HG02938 (cell line): Measurements from ENCODE around the gene BAG3.

Source experiments
- ATAC-seq: cut with Tn5 transposase; IDR thresholded peaks from one replicate; pipeline ENCODE4 v1.9.1; 2021; ENCODE audit warnings: mild to moderate bottlenecking, moderate library complexity; ENCODE audit not compliant: unreplicated experiment

Gene BAG3

DNA sequence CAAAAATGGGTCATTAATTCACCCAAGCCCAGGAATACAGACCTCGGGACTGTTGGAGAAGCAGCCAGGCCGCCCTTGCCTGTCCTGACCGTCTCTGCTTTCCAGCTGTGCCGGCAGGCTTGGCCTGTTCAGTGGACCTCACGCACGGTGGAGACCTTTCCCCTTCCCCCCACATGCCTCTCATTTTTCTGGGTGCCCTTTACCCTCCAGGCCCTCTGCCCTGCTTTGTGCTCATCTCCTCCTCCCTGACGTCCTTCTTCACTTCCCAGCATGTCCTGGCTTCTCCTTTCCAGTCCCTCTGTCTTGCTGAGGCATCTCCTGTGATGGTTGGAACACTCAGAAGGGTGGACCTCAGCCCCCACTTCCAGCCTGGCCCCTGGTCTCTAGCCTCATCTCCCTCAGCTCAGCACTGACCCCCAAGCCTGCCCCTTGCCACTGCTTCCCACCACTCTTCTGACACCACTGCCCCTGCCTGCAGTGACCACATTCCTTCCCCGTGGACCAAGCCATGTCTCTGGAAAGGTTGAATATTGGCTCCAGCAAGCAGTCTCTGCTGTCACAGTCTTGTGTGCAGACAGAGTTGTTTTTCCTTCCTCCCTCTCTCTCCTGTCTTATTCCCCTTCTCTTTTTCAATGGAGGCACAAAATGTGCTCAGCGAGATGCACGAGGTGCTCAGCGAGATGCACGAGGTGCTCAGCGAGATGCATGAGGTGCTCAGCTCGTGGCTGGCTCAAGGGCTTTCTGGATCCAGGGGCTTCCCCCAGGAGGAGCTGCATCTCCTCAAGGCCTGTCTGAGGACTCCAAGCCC is 14.9 kb downstream of the BAG3 start:
- ATAC-seq = no peak

DNA sequence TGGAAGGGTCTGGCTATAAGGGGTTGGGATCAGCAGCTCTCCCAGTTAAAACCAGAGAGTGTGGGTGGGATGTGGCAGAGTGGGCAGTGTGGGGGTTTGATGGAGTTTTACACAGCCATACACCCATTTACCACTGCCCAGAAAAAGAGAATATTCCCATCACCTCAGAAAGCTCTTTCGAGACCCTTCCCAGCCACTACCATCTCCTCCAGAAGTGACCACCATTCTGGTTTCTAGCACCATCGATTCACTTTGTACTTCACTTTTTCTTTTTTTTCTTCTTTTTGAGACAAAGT is 15.5 kb downstream of the BAG3 start:
- no peak for ATAC-seq

DNA sequence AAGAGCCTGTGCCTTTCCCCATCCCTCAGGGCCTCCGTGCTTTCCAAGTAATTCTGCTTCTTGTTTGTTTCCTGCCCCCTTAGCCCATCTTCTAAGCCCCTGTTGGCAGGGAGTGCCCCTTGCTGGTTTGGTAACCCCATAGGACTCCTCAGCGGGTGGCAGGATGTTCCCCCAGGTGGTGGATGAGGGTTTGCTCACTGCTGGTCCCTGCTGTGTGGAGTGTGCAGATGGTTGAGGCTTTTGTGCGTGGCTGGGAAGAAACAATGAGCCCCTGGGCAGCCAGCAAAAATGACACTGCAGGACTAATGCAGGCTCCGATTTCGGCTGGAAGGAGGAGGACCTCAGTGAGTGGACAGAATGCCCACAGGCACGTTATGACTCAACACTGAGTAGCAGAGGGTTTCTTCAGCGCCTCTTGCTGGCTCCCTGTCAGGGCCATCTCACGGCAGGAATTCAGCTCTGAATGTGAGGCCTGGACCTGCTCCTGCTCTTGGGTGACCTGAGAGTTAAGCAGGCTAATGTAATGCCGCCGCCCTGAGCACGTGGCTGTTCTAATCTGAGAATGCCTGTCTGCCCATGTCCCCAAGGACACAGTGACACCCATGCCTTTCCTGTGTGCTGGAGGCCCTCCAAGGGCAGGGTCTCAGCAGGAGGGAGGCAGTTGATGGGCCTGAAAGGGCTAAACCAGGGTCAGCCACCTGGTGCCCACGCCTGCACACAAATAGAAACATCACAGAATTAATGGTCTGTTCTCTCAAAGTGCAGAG is 16.6 kb downstream of the BAG3 start:
- no peak for ATAC-seq

DNA sequence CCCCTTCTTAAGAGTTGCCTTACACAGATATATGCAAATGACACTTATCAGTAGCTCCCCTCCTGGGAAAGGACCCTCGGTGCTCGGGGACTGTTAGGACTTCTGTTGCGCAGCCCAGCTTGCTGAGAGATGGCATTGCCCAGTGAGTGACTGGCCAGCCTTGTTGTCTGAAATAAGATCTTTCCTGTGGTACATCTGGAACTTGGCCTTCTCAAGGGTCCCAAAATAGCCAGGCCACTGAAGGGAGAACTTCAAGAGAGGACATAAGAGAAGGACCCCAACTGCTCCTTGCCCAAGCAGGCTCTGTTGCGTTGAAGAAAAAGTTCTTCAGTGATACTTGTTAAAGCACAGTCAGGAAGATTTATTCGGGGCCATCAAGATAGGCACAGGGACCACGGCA is 17.3 kb downstream of the BAG3 start:
- no peak for ATAC-seq

DNA sequence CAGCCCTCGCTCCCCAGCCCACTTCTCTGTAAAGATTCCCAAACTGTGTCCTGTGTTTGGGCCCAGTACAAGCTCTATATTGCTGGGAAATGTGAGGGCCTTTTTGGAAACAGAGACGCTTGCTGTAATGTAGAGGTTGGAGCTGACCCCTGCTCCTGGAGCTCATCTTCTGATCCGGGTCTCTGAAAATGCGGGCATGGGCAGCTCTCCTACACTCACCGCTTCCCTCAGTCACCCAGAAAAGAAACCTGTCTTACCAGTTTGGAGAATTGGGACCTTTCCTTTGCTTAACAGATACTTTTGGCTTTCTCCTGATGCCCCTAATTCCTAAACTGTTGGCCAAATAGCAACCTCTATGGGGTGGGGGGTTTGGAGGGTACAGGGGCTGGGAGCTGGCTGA is 18.2 kb downstream of the BAG3 start:
- ATAC-seq = no peak

DNA sequence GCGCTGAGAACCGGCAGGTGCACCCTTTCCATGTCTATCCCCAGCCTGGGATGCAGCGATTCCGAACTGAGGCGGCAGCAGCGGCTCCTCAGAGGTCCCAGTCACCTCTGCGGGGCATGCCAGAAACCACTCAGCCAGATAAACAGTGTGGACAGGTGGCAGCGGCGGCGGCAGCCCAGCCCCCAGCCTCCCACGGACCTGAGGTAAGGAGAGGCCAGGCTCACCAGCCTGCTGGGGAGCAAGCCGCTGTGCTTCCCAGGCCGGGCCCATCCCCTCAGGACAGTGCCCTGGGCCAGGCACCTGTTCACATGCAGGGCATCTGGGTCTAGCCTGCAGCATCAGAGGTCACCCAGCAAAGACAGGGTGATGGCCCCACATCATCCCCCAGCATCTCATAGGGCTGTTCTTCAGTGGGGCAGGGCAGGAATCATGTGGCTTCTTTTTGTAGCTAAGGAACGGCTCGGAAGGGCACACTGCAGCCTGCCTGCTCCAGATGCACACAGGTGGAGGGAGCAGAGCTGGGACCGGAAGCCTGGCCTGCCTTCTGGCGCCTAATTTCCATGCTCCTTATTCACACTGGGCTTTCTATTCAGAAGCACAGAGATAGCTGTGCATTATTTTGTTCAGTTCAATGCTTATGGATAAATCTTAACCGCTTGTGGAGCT is 18.9 kb downstream of the BAG3 start:
- ATAC-seq = no peak

DNA sequence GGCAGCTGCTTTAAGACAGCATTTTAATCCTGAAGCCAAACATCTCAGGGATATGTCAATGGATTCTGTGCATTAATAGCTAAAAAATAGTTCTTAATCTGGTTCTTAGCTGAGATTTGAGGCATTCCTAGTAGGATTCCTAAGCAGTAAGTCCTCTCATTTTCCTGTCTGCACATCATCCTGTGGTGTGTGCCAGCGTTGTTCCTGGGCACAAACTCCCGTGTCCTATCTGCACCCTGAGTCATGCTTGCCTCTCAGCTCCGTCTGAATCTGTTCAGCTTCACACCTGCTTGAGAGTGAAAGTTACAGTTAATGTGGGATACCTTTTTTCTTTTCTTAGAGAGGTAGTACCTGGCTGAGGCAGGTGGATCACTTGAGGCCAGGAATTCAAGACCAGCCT is 19.5 kb downstream of the BAG3 start:
- ATAC-seq = no peak

DNA sequence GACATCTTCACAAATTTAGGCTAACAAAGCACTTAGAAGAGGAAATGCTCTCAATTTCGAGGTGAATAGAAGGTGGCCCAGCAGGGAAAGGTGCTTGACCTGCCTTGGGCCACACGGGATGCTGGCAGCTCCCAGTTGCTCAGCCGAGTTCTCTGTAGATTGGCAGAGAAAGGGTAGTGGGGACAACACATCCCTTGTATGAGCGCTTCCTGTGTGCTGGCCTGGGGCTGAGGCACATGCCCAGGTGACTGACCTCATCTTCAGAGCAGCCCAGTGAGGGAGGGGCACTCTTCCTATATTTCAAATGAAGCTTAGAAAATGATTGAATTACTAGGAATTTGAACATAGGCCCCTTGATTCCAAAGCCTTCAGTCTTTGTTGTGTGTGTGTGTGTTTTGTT is 20.2 kb downstream of the BAG3 start:
- ATAC-seq = no peak

DNA sequence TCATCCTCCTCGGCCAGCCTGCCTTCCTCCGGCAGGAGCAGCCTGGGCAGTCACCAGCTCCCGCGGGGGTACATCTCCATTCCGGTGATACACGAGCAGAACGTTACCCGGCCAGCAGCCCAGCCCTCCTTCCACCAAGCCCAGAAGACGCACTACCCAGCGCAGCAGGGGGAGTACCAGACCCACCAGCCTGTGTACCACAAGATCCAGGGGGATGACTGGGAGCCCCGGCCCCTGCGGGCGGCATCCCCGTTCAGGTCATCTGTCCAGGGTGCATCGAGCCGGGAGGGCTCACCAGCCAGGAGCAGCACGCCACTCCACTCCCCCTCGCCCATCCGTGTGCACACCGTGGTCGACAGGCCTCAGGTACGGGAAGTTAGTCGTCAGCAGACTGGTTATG is 21.1 kb downstream of the BAG3 start:
- no peak for ATAC-seq

DNA sequence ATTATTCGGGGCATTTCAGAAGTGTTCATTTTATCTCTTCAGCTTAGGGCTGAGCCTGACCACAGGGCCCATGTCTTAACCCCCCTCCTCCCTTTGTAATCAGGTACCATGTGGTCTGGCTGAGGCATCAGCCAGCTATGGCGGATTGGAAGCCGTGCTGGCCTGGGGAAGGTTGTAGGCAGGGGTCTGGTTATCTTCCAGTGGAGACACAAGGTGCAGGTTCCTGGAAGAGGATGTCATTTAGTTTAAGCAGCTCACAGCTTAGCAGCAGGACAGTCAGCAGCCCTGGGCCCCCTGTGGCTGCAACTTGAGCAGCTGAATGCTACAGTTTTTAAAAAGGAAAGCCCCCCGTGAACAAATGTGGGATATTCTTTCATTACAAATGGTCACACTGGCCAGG is 22.1 kb downstream of the BAG3 start:
- ATAC-seq = no peak

DNA sequence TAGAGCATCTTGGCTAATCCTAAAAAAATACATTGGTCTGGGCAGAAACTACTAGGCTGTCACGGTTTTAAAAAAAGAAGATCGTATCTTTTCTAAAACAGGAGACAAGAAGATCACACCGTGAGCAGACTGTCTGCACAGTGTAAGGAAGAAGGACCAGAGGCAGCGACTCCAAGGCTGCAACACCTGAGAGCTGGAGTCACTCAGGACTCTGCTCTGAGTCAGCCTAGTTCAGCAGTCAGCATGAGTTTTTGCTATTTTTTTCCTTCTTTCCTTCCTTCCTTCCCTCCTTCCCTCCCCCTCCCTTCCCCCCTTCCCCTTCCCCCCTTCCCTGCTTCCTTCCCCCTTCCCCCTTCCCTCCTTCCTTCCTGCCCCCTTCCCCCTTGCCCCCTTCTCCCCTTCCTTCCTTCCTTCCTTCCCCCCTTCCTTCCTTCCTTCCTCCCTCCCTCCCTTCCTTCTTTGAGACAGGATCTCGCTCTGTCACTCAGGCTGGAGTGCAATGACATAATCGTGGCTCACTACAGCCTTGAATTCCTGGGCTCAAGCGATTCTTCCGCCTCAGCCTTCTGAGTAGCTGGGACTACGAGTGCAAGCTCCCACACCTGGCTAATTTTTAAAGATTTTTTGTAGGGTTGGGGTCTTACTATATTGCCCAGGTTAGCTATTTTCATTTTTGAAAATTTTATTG is 24.4 kb downstream of the BAG3 start:
- ATAC-seq = no peak

DNA sequence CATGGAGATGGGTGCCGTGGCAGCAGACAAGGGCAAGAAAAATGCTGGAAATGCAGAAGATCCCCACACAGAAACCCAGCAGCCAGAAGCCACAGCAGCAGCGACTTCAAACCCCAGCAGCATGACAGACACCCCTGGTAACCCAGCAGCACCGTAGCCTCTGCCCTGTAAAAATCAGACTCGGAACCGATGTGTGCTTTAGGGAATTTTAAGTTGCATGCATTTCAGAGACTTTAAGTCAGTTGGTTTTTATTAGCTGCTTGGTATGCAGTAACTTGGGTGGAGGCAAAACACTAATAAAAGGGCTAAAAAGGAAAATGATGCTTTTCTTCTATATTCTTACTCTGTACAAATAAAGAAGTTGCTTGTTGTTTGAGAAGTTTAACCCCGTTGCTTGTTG is 25.9 kb downstream of the BAG3 start:
- ATAC-seq = no peak

DNA sequence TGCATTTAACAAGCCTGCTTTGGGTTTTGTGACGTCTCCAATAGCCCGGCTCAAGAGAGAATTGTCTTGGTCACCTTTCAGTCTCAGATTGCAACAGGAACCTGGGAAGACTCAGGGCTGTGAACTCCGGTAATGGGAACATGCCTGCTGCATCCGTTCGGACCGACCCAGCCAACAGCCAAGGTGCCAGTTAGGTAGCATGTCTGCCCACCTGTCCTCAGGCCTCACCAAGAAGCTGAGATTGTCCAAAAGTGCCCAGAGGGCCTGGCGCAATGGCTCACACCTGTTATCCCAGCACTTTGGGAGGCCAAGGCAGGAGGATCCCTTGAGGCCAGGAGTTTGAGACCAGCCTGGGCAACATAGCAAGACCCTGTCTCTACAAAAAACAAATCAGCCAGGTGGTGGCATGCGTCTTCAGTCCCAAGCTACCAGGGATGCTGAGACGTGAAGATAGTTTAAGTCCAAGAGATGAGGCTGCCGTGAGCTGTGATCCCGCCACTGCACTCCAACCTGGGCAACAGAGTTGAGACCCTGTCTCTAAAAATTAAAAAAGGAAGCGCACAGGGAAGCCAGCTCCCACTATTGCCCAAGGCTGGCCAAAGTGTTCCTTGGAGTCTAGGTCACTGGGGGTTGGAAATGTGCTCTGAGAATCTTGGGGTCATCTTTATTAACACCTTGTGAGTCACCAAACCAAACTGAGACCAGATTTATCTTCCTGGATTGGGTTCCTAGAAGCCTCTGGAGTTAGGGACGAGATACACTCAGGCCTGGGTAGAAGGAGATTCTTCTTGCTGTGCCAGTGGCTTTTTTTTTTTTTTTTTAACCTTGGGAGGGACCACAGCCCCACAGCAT is 26.9 kb downstream of the BAG3 start:
- ATAC-seq = no peak

DNA sequence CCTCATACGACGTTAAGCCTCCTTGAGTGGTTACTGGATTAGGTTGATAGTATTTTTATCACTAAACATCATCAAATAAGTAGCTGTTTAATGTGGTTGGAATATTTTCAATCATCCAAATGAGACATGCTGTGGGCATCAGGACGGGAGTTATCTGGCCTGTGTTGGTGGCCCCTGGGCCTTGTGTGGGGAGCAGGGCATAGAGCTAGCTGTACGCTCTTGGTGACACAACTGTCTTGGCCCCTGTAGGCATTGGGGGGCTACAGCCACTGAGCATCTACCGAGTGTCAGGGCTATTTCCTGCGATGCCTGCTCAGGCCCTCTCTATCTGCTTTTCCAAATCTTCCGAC is 28.3 kb downstream of the BAG3 start:
- ATAC-seq = no peak

DNA sequence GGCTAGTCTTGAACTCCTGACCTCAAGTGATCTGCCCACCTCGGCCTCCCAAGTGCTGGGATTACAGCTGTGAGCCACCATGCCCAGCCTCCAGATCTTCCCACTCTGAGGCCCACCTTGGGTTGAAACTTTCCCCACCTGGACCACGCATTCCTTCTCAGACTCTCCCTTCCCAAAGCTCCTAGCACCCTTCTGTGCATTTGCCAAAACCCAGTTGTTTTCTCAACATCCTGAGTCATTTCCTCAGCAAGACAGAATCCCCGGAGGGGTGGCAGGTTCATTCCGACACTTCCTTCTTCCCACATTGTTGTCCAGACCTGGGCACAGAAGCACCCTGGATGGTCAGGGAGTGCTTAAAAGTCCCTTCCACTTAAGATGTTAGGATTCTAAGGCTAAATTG is 28.9 kb downstream of the BAG3 start:
- no peak for ATAC-seq

DNA sequence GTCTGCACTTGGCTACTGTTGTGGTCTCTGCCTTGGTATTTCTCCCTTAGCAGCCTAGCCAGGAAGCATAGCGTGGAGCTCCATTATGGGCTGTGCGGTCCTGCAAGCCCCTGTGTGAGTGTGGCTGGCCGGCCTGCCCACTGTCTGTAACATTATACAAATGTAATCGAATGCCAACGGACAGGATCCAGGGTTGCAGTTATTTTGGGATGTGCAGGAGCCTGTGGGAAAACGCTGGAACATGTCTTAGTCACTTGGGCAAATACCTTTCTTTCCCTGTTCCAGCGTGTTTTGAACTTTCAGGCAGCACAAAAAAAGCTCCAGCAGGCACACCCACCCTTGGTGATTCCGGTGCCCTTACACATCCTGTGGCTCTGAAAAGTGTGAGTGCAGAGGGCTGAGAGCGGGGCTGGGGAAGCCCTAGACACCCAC is 29.5 kb downstream of the BAG3 start:
- no peak for ATAC-seq

DNA sequence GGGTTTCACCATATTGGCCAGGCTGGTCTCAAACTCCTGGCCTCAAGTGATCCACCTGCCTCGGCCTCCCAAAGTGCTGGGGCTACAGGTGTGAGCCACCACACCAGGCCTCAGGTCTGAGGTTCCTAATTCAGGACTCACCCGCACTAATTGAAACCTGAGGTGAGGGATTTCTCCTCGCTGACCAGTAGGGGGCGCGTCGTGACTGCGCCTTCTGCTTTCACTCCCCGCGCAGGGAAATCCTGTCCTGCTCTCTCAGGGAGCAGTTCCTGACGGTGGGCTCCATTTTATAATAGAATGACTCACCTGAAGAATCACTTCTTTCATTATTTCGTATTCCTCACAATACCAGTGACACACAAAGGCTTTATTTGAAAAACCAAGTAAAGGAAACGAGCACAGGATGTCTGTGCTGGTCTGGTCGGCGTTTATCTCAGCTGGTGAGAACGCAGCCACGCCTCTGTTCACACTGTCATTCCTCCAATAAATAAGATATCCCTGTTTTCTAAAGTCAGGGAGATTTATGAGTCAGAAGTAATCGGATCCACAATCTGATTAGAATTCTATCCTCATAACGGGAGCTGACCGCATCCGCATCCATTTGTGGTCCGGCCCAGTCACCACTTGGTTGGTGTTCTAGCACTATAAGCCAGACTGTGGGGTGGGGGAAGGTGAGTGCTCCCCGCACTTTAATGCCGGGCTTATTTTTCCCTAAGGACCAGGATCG is 35.4 kb downstream of the BAG3 start:
- ATAC-seq = peak; percentile 60

DNA sequence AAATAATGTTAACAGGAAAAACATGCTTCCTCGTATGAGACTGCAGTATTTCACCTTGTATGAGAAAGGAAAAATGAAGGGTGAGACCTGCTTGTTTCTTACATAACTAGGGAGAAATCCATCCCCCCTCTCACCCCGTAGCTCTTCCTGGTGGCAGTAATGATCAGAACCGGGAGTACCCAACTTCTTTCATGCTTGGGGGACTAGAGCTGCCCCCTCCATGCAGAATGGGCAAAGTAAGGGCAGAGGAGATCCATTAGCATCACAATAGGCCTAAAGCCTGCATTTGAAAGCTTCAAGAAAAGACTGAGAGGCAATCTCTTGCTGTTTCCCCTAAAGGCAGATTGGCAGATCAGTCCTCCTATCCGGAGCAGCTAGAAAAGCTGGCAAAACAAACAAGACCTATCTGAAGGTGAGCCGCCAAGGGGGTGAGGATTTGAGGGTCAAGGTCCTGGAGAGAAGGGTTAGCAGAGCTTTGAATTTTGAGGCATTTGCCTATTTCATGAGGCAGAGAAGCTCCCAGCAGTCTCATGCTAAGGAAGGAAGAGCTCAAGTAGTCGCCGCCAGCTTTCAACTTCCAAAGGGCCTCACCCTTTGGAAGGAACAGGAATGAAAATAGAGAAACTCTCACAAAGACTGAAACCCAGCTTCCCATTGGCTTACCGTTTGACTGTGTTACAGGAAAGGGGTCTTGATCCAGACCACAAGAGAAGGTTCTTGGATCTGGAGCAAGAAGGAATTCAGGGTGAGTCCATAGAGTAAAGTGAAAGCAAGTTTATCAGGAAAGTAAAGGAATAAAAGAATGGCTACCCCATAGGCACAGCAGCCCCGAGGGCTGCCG is 36.2 kb downstream of the BAG3 start:
- ATAC-seq = no peak

DNA sequence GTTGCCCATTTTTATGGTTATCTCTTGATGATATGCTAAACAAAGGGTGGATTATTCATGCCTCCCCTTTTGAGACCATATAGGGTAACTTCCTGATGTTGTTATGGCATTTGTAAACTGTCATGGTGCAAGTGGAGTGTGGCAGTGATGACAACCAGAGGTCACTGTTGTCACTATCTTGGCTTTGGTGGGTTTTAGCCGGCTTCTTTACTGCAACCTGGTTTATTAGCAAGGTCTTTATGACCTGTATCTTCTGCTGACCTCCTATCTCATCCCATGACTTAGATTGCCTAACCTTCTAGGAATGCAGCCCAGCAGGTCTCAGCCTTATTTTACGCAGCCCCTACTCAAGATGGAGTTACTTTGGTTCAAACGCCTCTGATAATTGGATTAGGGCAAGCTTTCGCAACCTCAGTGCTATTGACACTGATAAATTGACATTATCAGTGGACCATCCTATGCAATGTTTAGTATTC is 36.9 kb downstream of the BAG3 start:
- no peak for ATAC-seq
